Stimulated activated CD8-positive, alpha-beta memory T cell treated with anti-CD3 and anti-CD28 coated beads, Interleukin-7, amount 100 ng/mL, for 24 hours (primary cell): Measurements from ENCODE around the gene TMEM74B.

Source experiments
- DNase-seq: peaks from one replicate; pipeline ENCODE4 v3.0.0-alpha.2; 2020; ENCODE audit warnings: low read depth

TMEM74B gene

DNA sequence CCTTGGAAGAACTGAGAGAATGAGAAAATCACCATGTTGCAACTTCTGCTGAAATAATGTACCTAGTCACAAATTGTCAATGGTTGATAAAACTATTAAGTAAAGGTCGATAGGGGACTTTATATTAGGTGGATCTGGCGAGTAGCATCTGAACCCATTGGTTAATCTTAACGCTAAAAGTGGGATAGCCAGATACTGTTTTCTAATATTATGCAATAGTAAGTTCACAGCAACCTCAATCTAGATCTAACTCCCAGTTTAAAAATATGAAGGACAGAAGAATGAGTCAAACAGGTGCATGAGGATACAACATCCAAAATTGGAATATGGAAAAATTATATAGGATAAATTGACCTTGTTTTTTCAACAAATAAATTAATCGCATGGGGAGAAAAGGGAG is 47.5 kb downstream of the TMEM74B start:
- no peak for DNase-seq

- DNase-seq, result no peak
Measured at GRCh38 chr20:1134836-1135235, 49.9 kb downstream of the TMEM74B start.

GRCh38 chr20:1134355-1134754 is 50.4 kb downstream of the TMEM74B start:
- DNase-seq, result no peak

DNA sequence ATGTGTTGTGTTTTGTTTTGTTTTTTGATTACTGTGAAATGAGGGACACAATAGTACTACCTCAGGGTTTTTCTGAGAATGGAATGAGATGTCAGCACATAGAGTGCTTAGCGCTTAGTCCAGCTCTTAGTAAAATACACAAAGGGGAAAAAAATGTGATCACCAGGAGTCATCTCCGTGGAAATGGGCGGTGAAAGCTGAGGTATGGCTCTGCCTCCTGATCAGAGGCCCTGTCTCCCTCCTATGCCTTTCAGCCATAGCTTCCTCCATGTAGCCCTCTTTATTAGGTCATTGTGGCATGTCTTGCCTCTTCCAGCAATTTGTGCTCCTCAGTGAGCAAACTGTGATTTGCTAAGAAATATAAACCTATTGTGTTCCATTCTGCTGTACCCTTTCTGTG is 53.4 kb downstream of the TMEM74B start:
- DNase-seq, result no peak

GRCh38 chr20:1130847-1131246 is 53.9 kb downstream of the TMEM74B start:
- no peak for DNase-seq
